Ovary (tissue), 3 donors: ENCODE measurements around the gene CD86.

ENCODE experiments used
- EP300 ChIP-seq: sonication (generic); formaldehyde crosslinking; IDR thresholded peaks from one replicate; pipeline ENCODE4 v1.6.1; 2017; ENCODE audit warnings: antibody characterized with exemption
- POLR2A ChIP-seq: fragments of 450-650 bp; IDR thresholded peaks from one replicate; pipeline ENCODE4 v1.6.1; 2017; ENCODE audit warnings: antibody characterized with exemption, mild to moderate bottlenecking, moderate library complexity
- TF ChIP-seq, protein P1 (sequence below), 3 donors: fragments of 450-650 bp in 2 of 3; fragments of 200-600 bp in 1 of 3; IDR thresholded peaks; one replicate each; pipeline versions ENCODE4 v1.5.1 to v1.8.0; 2016 to 2022; ENCODE audit warnings: antibody characterized with exemption in 3 of 3, mild to moderate bottlenecking in 1 of 3
- donor health status: DM: no; HTN: no; CAD: no.

- TF ChIP-seq, protein P1, sequence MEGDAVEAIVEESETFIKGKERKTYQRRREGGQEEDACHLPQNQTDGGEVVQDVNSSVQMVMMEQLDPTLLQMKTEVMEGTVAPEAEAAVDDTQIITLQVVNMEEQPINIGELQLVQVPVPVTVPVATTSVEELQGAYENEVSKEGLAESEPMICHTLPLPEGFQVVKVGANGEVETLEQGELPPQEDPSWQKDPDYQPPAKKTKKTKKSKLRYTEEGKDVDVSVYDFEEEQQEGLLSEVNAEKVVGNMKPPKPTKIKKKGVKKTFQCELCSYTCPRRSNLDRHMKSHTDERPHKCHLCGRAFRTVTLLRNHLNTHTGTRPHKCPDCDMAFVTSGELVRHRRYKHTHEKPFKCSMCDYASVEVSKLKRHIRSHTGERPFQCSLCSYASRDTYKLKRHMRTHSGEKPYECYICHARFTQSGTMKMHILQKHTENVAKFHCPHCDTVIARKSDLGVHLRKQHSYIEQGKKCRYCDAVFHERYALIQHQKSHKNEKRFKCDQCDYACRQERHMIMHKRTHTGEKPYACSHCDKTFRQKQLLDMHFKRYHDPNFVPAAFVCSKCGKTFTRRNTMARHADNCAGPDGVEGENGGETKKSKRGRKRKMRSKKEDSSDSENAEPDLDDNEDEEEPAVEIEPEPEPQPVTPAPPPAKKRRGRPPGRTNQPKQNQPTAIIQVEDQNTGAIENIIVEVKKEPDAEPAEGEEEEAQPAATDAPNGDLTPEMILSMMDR (IDR thresholded peaks at IDR 0.05): no peak
- TF ChIP-seq POLR2A (no peak), EP300 (no peak)
Measured at GRCh38 chr3:122094125-122094524, 39.0 kb downstream of the CD86 start.
